Panc1 (cell line): ENCODE measurements around the gene MBD3L2. TPM values are rescaled to one million over a fixed set of nuclear protein-coding genes. Genes with fewer than 3 reads are reported as not detected.

Experiments
- ATAC-seq: fragments of 200-7000 bp; cut with Tn5 transposase; 2 replicates; pipeline ENCODE4 v1.9.1; 2020; ENCODE audit warnings: mild to moderate bottlenecking, moderate library complexity
- BruUV-seq: library from RNA; stranded (reverse); fragments of 400-500 nt; replicated peaks from 2 replicates; lab custom pipeline; 2021; lab: Mats Ljungman, UMichigan
- CTCF ChIA-PET: fragments of 300-600 bp; sonication (Branson Sonifier 250); formaldehyde crosslinking; loops from one replicate; lab custom pipeline; 2022; ENCODE audit warnings: antibody characterized with exemption; lab: Charles Lee
- POLR2A ChIA-PET: fragments of 300-600 bp; sonication (Branson Sonifier 250); formaldehyde crosslinking; loops from one replicate; lab custom pipeline; 2022; ENCODE audit warnings: antibody characterized with exemption; lab: Charles Lee
- DNase-seq: peaks from one replicate; pipeline ENCODE4 v3.0.0-alpha.2; 2010; ENCODE audit warnings: low read depth, low spot score
- H3K27ac ChIP-seq: 2 replicates; pipeline ENCODE4 v1.5.1; 2011; ENCODE audit warnings: mild to moderate bottlenecking, low read length, inconsistent platforms
- H3K27me3 ChIP-seq: fragments of 200-500 bp; sonication (Bioruptor generic); 2 replicates; pipeline ENCODE4 v1.6.0; 2014; ENCODE audit warnings: low read length, inconsistent platforms; ENCODE audit not compliant: control insufficient read depth, insufficient read depth
- H3K36me3 ChIP-seq: fragments of 200-500 bp; sonication (Bioruptor generic); 2 replicates; pipeline ENCODE4 v1.5.1; 2014; ENCODE audit warnings: inconsistent platforms, mild to moderate bottlenecking, low read length, moderate library complexity; ENCODE audit not compliant: control insufficient read depth, insufficient read depth
- H3K4me1 ChIP-seq: 2 replicates; pipeline ENCODE4 v1.5.1; 2011; ENCODE audit warnings: inconsistent platforms, mild to moderate bottlenecking, low read length, moderate library complexity; ENCODE audit not compliant: control insufficient read depth, insufficient read depth
- H3K4me3 ChIP-seq, 2 experiments: 2 replicates each; pipeline ENCODE4 v1.5.1; 2011 to 2012; ENCODE audit warnings: low read depth in 2 of 2, low read length in 2 of 2, mild to moderate bottlenecking in 2 of 2, inconsistent platforms in 1 of 2, moderate library complexity in 1 of 2
- H3K9me3 ChIP-seq: fragments of 200-500 bp; sonication (Bioruptor generic); 2 replicates; pipeline ENCODE4 v1.5.1; 2014; ENCODE audit warnings: low read depth, mild to moderate bottlenecking, inconsistent platforms, low read length, moderate library complexity; ENCODE audit not compliant: control insufficient read depth, insufficient read depth
- POLR2AphosphoS5 ChIP-seq: IDR thresholded peaks from 2 replicates; pipeline ENCODE4 v1.6.1; 2012; ENCODE audit warnings: mild to moderate bottlenecking, low read depth, low read length, moderate library complexity
- SIN3A ChIP-seq: IDR thresholded peaks from 2 replicates; pipeline ENCODE4 v1.6.1; 2012; ENCODE audit warnings: low read depth, mild to moderate bottlenecking, low read length, moderate library complexity, borderline replicate concordance; ENCODE audit not compliant: insufficient read depth
- TCF7L2 ChIP-seq: IDR thresholded peaks from 2 replicates; pipeline ENCODE4 v1.6.1; 2011; ENCODE audit warnings: mild to moderate bottlenecking, low read depth, low read length, inconsistent platforms
- in situ Hi-C: cut with HindIII; loops from 2 replicates; pipeline ENCODE4 v1.10.0; 2016; ENCODE audit warnings: low sequenced_read_pairs, low pct_unique_long_range_greater_than_20kb
- intact Hi-C: fragments of 100-400 bp; cut with micrococcal nuclease; formaldehyde crosslinking; loops from one replicate; pipeline ENCODE4 v1.10.0; 2022; ENCODE audit not compliant: unreplicated experiment
- total RNA-seq: library from RNA; stranded (reverse); gene quantifications from one replicate; pipeline ENCODE4 v1.2.1, GENCODE V29; 2021; ENCODE audit not compliant: unreplicated experiment
- TF ChIP-seq, protein P1 (sequence below), 2 experiments: IDR thresholded peaks; 2 replicates each; pipeline ENCODE4 v1.6.1; 2011 to 2012; ENCODE audit warnings: low read depth in 2 of 2, control low read depth in 1 of 2, low read length in 1 of 2, mild to moderate bottlenecking in 1 of 2, moderate library complexity in 1 of 2; ENCODE audit not compliant: insufficient read depth in 1 of 2
- TF ChIP-seq, protein P2 (sequence below): fragments of 450-650 bp; IDR thresholded peaks from 2 replicates; pipeline ENCODE4 v1.5.1; 2017; ENCODE audit warnings: mild to moderate bottlenecking

Gene MBD3L2
- total RNA-seq, 1 experiment from 2014 or later = not detected

DNA sequence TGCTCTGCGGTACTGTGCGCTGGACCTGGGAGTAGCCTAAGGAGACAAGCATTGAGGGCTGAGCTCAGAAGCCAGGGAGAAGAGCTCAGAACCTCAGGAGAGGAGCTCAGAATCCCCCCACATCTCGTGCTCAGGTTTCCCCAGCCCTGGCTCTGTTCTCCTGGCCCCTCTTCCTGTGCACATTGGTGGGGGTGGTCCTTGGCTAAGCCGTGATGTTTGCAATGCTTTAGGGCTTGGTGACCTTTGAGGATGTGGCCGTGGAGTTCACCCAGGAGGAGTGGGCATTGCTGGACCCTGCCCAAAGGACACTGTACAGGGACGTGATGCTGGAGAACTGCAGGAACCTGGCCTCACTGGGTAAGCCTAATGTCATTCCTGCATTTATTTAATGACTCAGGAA, 27.0 kb downstream of the MBD3L2 start:
- no peak for DNase-seq
- ChIA-PET POLR2A (interaction anchor here (0.7 kb wide), 1 partner anchor 25 kb away, joined by 7 read pairs; no protein-coding TSS in a partner anchor), CTCF (no interaction called here)
- ATAC-seq = no peak
- Histone ChIP-seq H3K9me3 (peaks cover 37% of the 10 kb centered on the region), H3K27ac (no peak overlapping the region), H3K36me3 (peaks cover 6% of the 10 kb centered on the region), H3K27me3 (no peaks in the 10 kb centered on the region), H3K4me1 (no peaks in the 10 kb centered on the region), H3K4me3 (no peak overlapping the region)
- TF ChIP-seq, protein P1, sequence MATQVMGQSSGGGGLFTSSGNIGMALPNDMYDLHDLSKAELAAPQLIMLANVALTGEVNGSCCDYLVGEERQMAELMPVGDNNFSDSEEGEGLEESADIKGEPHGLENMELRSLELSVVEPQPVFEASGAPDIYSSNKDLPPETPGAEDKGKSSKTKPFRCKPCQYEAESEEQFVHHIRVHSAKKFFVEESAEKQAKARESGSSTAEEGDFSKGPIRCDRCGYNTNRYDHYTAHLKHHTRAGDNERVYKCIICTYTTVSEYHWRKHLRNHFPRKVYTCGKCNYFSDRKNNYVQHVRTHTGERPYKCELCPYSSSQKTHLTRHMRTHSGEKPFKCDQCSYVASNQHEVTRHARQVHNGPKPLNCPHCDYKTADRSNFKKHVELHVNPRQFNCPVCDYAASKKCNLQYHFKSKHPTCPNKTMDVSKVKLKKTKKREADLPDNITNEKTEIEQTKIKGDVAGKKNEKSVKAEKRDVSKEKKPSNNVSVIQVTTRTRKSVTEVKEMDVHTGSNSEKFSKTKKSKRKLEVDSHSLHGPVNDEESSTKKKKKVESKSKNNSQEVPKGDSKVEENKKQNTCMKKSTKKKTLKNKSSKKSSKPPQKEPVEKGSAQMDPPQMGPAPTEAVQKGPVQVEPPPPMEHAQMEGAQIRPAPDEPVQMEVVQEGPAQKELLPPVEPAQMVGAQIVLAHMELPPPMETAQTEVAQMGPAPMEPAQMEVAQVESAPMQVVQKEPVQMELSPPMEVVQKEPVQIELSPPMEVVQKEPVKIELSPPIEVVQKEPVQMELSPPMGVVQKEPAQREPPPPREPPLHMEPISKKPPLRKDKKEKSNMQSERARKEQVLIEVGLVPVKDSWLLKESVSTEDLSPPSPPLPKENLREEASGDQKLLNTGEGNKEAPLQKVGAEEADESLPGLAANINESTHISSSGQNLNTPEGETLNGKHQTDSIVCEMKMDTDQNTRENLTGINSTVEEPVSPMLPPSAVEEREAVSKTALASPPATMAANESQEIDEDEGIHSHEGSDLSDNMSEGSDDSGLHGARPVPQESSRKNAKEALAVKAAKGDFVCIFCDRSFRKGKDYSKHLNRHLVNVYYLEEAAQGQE (IDR thresholded peaks at IDR 0.05; ENCODE audit: insufficient read depth in 1 of 2, low read depth in 2 of 2, low read length in 1 of 2) = no peak
- TF ChIP-seq TCF7L2 = no peak
- TF ChIP-seq SIN3A = no peak
- TF ChIP-seq, protein P2, sequence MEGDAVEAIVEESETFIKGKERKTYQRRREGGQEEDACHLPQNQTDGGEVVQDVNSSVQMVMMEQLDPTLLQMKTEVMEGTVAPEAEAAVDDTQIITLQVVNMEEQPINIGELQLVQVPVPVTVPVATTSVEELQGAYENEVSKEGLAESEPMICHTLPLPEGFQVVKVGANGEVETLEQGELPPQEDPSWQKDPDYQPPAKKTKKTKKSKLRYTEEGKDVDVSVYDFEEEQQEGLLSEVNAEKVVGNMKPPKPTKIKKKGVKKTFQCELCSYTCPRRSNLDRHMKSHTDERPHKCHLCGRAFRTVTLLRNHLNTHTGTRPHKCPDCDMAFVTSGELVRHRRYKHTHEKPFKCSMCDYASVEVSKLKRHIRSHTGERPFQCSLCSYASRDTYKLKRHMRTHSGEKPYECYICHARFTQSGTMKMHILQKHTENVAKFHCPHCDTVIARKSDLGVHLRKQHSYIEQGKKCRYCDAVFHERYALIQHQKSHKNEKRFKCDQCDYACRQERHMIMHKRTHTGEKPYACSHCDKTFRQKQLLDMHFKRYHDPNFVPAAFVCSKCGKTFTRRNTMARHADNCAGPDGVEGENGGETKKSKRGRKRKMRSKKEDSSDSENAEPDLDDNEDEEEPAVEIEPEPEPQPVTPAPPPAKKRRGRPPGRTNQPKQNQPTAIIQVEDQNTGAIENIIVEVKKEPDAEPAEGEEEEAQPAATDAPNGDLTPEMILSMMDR = no peak
- TF ChIP-seq POLR2AphosphoS5 = no peak
- intact Hi-C loops (no loop called here), in situ Hi-C loops (no loop called here)
- BruUV-seq = no TSS peak

DNA sequence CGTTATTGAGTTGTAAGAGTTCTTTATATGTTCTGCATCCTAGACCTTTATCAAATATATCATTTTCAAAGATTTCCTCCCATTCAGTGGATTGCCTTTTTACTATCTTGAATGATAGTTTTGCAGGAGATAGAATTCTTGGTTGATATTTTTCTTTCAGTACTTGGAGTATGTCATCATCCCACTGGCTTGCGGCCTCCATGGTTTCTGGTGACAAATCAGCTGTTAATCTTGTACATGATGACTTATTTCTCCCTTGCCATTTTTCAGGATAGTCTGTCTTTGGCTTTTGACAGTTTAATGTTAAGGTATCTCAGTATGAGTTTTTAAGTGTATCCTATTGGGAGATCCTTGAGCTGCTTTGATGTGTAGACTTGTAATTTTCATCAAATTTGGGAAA, 28.9 kb downstream of the MBD3L2 start:
- CTCF ChIA-PET = no interaction called here
- TF ChIP-seq, protein P1 (IDR thresholded peaks at IDR 0.05; ENCODE audit: insufficient read depth in 1 of 2, low read depth in 2 of 2, low read length in 1 of 2) = no peak
- TF ChIP-seq SIN3A (no peak), POLR2AphosphoS5 (no peak), TCF7L2 (no peak)
- TF ChIP-seq, protein P2 = no peak

More for the DNA sequence above, 28.9 kb downstream of the MBD3L2 start:
- no peaks in the 10 kb centered on the region for H3K27me3 ChIP-seq
- in situ Hi-C loops (no loop called here), intact Hi-C loops (no loop called here)
- no TSS peak for BruUV-seq
- no peak for ATAC-seq
- H3K27ac ChIP-seq = no peak overlapping the region
- H3K36me3 ChIP-seq = peaks cover 17% of the 10 kb centered on the region
- POLR2A ChIA-PET = no interaction called here
- H3K4me1 ChIP-seq = no peaks in the 10 kb centered on the region
- no peak overlapping the region for H3K4me3 ChIP-seq
- peaks cover 53% of the 10 kb centered on the region for H3K9me3 ChIP-seq
- no peak for DNase-seq
